GM12873 (cell line): ENCODE results near the gene RANGAP1.

ENCODE experiments used
- CTCF ChIP-seq: IDR thresholded peaks from 2 replicates; pipeline ENCODE4 v1.5.1; 2012; ENCODE audit warnings: low read depth, mild to moderate bottlenecking, moderate library complexity, low read length, control low read depth; ENCODE audit not compliant: insufficient read depth; ENCODE audit errors: missing control alignments

The RANGAP1 gene

DNA sequence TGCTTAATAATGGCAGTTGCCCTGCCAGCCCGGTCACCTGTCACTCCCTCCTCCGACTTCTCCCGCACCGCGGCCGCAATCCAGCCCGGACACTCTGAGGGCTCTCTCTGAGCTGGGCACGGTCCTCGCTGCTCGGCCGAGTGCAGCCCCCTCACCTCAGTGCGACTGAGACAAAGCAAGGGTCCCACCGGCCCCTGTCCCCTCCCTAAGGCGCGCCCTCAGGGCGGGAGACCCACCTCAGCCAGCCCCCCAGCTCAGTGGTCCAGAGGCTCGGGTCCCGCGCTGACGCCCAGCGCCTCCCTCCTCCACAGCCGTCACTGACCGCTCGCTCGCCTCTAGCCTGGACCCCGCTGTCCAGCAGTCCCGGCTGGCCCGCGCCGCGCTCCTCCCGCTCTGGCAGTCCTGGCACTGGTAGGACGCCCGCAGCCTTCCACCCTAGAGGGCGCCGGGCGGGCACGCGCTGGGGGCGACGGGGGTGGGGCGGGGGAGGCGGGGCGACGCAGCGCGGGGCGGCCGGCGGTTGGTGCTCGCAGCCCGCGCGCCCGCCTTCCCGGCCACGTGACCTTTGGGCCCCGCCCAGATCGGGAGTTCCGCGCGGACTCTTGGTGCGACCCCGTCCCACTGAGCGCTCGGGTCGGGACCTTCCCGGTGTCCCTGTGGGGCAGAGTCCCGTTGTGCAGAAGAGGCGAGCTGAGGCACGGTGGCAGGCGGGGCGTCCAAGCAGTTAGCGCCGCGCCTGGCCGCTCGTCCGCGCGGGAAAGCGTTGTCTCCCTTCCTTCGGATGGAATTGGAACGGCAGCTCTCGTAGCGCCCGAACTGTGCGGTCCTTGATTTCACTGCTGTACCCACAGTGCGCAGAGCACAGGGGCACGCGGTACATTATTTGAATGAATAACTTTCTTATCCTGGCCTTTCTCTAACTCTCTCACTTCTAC lies 88.7 kb downstream of the RANGAP1 start:
- TF ChIP-seq CTCF, result no peak
